HG03060 (cell line): Measurements from ENCODE around the gene SLFN12L.
"Not testable (repeated sequence)": the region's sequence is repeated elsewhere in the genome, so short reads cannot be mapped to it uniquely, and the experiment has no call there.

Experiments
- ATAC-seq: cut with Tn5 transposase; IDR thresholded peaks from one replicate; pipeline ENCODE4 v1.9.1; 2021; ENCODE audit warnings: low read depth, moderate number of reproducible peaks; ENCODE audit not compliant: unreplicated experiment

SLFN12L gene

GRCh38 chr17:35543856-35544255 is 6.4 kb upstream of the SLFN12L start:
- ATAC-seq, result no peak

GRCh38 chr17:35542990-35543389 is 5.5 kb upstream of the SLFN12L start:
- no peak for ATAC-seq

GRCh38 chr17:35541434-35541833 is 4.0 kb upstream of the SLFN12L start:
- ATAC-seq, result no peak

- ATAC-seq, result no peak
These were observed 3.3 kb upstream of the SLFN12L start for GRCh38 chr17:35540589-35541404.

DNA sequence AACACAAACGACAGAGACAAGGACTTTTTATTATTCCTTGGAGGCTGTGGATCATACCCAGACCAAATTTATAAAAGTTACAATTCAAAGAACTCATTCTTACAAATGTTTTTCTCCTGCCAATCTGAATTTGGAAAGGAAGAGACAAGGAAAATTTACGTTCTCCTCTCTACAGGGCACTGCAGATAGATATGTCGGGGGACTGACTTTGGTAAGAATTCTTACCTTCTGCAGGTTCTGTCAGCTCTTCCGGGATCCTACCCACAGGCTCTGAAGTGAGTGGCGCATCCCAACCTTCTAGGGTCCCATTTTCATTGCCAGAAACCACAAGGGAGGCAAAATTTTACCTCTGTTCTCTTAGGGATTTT is 2.2 kb upstream of the SLFN12L start:
- no peak for ATAC-seq

DNA sequence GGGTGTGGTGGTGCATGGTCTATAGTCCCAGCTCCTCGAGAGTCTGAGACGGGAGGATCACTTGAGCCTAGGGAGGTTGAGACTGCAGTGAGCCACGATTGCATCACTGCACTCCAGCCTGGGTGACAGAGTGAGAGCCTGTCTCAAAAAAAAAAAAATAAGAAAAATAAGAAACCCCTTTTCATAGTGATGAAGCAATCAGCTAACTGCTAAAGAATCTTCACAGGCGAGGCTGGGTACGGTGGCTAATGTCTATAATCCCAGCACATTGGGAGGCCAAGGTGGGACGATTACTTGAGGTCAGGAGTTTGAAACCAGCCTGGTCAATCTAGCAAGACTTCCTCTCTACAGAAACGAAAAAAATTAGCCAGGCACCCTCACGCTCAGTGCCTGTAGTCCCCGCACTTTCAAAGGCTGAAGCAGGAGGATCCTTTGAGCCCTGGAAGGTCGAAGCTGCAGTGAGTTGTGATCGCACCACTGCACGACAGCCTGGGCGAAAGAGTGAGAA is 760 bp downstream of the SLFN12L start:
- ATAC-seq, result no peak

DNA sequence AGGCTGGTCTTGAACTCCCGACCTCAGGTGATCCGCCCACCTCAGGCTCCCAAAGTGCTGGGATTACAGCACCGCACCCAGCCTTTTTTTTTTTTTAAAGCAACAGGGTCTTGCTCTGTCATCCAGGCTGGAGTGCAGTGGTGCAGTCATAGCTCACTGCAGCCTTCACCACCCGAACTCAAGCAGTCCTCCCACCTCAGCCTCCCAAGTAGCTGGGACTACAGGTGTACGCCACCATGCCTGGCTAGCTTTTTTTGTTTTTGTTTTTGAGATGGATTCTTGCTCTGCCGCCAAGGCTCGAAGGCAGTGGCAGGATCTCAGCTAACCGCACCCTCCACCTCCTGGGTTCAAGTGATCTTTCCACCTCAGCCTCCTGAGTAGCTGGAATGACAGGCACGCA is 2.1 kb downstream of the SLFN12L start:
- ATAC-seq, result not testable (repeated sequence)

- ATAC-seq, result no peak
These were observed 2.8 kb downstream of the SLFN12L start for GRCh38 chr17:35534576-35535093.

DNA sequence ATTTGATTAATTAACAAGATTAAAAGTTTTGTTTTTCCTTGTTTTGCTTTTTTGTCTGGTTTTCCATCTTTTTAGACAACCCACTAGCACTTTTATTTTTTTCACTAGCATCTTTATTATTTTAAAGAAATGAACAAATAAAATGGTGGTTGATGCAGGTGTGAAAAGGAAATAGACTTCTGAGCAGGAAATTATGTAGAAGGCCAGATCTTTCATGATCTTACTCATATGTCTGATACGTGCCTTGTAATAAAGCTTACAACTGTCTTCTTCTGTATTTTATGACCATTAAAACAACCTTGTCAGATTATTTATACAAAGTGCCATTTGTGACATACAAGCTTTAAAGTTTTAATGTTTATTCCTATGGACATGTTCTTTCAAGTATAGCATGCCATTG is 6.3 kb downstream of the SLFN12L start:
- ATAC-seq, result no peak

DNA sequence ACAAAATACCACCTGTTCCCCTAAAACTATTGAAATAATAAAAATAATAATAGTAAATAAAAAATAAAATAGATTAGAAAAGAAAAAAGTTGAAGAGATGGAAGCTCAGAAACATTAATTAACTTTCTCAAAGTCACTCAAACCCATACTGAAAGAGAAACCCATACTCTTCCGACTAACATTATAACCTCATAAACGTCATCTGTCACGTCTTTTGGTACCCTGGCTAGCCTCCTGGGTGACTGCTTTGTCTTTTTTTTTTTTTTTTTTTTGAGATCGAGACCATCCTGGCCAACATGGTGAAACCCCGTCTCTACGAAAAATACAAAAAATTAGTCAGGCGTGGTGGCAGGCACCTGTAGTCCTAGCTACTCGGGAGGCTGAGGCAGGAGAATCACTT is 7.6 kb downstream of the SLFN12L start:
- no peak for ATAC-seq

DNA sequence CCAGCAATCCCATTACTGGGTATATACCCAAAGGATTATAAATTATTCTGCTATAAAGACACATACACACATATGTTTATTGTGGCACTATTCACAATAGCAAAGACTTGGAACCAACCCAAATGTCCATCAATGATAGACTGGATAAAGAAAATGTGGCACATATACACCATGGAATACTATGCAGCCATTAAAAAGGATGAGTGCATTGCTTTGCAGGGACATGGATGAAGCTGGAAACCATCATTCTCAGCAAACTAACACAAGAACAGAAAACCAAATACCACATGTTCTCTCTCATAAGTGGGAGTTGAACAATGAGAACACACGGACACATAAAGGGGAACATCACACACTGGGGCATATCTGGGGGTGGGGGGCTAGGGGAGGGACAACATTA is 8.2 kb downstream of the SLFN12L start:
- not testable (repeated sequence) for ATAC-seq

DNA sequence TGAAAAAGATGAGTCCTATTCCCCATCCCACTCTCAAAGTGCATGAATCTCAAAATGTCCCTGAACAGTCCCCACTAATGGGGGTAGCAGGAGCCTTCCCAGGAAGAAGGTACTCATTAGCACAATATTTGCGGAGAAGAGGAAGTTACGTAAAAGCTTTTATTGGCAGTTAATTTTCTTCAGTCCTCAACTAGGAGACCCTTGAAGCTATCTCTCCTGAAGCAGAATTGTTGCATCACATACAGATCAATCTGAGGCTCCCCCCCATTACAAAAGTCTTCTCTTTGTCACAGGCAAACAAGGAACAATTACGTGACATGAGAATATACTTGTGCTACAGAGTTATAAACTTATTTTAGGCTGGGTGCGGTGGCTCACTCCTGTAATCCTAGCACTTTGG is 14.2 kb downstream of the SLFN12L start:
- no peak for ATAC-seq

DNA sequence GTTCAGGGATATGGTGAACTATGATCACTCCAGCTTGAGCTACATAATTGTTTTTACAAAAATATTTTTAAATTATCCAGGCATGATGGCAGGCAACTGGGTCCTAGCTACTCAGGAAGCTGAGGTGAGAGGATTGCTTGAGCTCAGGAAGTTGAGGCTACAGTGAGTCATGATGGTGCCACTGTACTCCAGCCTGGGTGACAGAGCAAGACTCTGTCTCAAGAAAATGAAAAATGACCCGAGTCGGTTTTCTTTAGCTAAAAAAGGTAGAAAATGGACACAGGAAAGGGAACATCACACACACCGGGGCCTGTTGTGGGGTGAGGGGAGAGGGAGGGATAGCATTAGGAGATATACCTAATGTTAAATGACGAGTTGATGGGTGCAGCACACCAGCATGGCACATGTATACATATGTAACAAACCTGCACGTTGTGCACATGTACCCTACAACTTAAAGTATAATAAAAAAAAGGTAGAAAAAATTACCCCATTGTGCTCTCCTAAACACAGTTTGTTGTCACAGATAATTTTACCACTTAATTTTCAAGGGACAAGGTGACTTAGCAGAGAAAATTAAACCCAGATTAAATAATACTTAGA is 15.7 kb downstream of the SLFN12L start:
- not testable (repeated sequence) for ATAC-seq

DNA sequence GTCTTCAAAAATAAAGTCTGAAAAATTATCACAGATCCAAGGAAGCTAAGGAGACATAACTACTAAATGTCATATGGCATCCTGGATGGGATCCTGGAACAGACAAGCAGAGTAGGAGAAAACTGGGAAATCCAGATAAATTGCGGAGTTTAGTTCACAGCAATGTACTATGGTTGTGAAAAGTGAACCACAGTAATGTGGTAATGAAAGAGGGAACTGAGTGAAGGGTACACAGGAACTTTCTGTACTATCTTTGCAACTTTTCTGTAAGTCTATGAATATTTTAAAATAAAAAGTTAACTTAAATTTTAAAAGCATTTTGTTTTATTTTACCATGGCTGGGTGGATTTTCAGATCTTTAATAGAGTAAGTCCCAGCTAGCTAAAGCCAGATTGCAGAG is 16.3 kb downstream of the SLFN12L start:
- ATAC-seq, result no peak

DNA sequence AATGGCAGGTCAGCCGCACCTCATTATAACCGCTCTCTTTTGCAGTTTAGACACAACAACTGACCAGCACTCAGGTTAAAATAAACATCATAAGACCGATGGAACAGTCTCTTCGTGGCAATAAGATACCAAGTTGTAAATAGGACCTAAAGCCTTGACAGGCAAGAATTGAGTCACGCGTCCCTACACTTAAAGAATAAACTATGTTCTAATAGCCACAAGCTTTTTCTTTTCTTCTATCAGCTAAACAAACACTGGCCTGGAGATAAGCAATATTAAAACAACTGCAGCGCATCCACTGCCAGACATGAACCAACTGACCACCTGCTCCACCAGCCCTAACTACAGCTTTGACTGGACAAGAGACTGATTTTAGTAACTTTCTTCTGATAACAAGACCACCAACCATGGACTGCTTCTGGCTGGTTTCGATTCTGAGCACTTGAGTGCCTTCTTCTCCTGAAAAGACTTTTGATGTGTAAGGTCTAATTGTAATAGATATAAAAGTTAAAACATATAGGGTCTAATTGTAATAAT is 17.5 kb downstream of the SLFN12L start:
- ATAC-seq, result no peak

- ATAC-seq, result no peak
These were observed 18.0 kb downstream of the SLFN12L start for GRCh38 chr17:35519439-35519838.

- not testable (repeated sequence) for ATAC-seq
These were observed 19.0 kb downstream of the SLFN12L start for GRCh38 chr17:35518431-35518830.

DNA sequence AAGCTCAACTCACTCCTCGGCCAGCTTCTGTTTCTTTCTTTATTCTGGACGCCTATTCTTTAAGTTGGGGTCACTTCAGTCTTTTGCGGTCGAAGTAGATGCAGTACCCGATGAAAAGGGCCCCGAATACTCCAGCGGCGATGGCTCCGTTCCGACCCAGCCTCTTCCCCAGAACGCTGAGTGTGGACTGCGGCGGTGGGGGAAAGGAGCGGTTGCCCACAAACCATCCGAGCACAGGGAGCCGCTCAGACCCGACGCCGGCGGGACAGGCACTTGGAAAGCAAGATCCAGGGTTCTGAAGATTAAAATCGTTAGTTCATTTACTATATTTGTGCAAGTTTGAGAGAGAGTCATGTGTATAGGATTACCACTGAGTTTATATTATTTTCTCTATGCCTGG is 22.5 kb downstream of the SLFN12L start:
- no peak for ATAC-seq

DNA sequence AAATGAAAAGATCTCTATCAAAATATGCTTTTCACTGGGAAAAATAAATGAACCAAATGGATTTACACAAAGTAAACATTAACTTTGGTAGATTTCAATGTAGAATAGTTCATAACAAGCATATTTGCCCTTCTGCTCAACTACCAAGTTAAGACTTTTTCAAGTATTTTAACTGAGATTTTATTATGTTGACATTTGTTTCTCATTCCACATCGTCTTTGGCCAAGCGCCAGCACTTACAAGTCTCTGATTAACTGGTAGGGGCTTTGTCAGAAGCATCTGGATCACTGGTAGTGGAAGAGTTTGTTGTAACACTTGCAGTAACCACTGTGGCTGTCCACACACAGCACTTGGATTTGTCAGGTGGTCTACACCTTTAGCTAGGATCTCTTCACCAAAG is 22.9 kb downstream of the SLFN12L start:
- ATAC-seq, result no peak

GRCh38 chr17:35510052-35510451 is 27.4 kb downstream of the SLFN12L start:
- ATAC-seq, result no peak

DNA sequence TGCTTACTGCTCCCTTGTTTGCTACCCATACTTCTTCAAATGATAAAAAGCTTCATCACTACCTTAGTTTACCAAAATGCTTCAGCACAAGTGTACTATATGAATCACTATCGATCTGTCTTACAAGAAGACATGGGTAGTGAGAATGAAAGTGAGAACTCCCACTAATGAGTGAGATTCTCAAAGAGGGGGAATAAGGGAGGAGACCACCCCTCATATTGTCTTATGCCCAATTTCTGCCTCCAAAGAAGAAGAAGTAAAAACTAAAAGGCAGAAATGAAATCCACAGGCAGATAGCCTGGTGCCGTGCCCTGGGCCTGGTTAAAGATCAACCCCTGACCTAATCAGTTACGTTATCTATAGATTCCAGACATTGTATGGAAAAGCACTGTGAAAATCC is 29.8 kb downstream of the SLFN12L start:
- ATAC-seq, result not testable (repeated sequence)

DNA sequence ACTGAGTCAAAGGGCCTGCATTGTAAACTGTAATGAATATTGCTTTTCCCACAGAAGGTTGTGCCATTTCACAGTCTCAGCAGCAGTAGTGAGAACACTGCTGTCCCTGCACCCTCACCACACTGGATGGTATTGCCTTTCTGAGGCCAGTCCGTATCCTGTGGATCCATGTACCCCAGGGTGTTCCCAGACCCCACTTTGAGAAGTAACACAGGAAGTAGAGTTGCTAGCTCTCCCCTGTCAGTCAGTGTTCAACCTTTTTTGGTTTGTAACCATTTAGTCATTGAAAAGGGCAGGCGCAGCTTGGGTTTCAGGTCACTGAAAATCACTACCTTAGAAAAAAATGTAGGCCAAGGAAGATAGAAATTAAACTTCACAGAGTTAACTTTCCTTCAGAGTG is 37.9 kb downstream of the SLFN12L start:
- ATAC-seq, result no peak
